Activated T-cell treated with anti-CD3 and anti-CD28 coated beads, Interleukin-2, amount 50 U/mL, for 72 hours (primary cell): ENCODE data around the gene CKB. TPM values are rescaled to one million over a fixed set of nuclear protein-coding genes. Genes with fewer than 3 reads are reported as not detected.
"Not testable (repeated sequence)": the region's sequence is repeated elsewhere in the genome, so short reads cannot be mapped to it uniquely, and the experiment has no call there.

Experiments used
- ATAC-seq, 2 donors: fragments of 150-1000 bp; cut with Tn5 transposase; replicated peaks in 1 of 2; 2 replicates each; pipeline ENCODE4 v1.10.0; 2021; ENCODE audit warnings: moderate library complexity in 2 of 2, mild to moderate bottlenecking in 1 of 2
- DNase-seq, 2 donors: peaks; one replicate each; pipeline ENCODE4 v3.0.0; 2021 to 2022; ENCODE audit warnings: mixed read lengths in 1 of 2
- H3K27ac Mint-ChIP-seq: one replicate; pipeline ENCODE4 v1.8.0; 2022; ENCODE audit warnings: mild to moderate bottlenecking, moderate library complexity, mixed read lengths
- H3K27me3 Mint-ChIP-seq: one replicate; pipeline ENCODE4 v1.8.0; 2022; ENCODE audit warnings: low read depth, mixed read lengths
- H3K36me3 Mint-ChIP-seq, 2 donors: one replicate each; pipeline ENCODE4 v1.8.0; 2022; ENCODE audit warnings: mixed read lengths in 2 of 2, mild to moderate bottlenecking in 1 of 2; ENCODE audit not compliant: insufficient read depth in 2 of 2
- H3K4me1 Mint-ChIP-seq: one replicate; pipeline ENCODE4 v1.8.0; 2022; ENCODE audit warnings: low read depth, mixed read lengths
- H3K4me3 Mint-ChIP-seq, 2 donors: one replicate each; pipeline ENCODE4 v1.8.0; 2022; ENCODE audit warnings: mild to moderate bottlenecking in 2 of 2, mixed read lengths in 2 of 2, moderate library complexity in 2 of 2
- H3K9me3 Mint-ChIP-seq, 2 donors: one replicate each; pipeline ENCODE4 v1.8.0; 2022; ENCODE audit warnings: mixed read lengths in 2 of 2
- total RNA-seq, 2 donors: library from RNA; stranded (reverse); gene quantifications; one replicate each; pipeline ENCODE4 v1.2.3, GENCODE V29; 2022

The CKB gene
- total RNA-seq, 2 donors from 2014 or later: 7.0 to 9.5 TPM

DNA sequence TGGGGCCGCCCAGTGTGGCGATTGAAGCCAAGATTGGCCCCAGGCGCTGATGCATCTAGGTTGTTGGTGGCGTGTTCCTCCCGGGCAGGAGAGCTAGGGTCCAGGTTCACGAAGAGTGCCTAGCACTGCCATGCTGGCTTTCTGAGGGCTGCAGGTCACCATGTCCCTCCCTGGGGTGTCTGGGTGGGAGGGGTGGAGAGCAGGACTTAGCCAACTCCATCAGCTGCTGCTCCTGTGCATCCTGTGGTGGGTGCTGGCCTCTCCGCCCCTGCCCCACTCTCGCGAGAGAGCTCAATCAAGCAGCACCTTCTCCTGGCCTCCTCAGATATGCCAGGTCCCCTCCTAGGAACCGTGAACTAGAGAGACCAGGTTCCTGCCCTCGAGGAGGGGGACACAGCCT, 8.2 kb upstream of the CKB start:
- no peak for ATAC-seq
- no peak overlapping the region for H3K27ac Mint-ChIP-seq

DNA sequence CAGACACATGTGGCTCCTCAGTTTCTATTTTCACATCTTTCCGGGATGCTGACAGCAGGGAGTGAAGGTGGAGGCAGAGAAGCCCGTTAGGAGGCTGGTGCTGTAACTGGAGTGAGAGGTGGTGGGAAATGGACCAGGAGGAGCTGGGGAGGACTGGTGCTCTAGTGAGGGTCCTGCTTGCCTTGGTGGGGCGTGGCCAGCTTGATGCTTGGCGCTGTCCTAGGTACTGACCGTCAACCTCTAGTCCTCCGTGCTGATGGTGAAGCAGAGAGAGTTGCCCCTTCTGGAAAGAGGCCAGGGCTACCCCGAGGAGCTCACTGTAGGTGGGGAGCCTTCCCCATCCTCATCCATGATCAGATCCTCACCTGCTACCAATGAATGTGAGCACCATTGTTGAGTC, 7.8 kb upstream of the CKB start:
- Mint-ChIP-seq H3K4me3 (peak overlapping the region; percentile 84 to 88), H3K9me3 (no peaks in the 10 kb centered on the region), H3K27ac (no peak overlapping the region), H3K27me3 (no peaks in the 10 kb centered on the region), H3K4me1 (peaks cover 37% of the 10 kb centered on the region), H3K36me3 (peaks cover 0 to 3% of the 10 kb centered on the region in 2 donors)
- ATAC-seq (no peak), DNase-seq (peak in 1 of 2 donors; percentile 42)

More for the DNA sequence above, 8.2 kb upstream of the CKB start:
- H3K9me3 Mint-ChIP-seq: no peaks in the 10 kb centered on the region
- H3K4me1 Mint-ChIP-seq: peaks cover 37% of the 10 kb centered on the region
- DNase-seq: no peak
- no peaks in the 10 kb centered on the region for H3K27me3 Mint-ChIP-seq
- peaks cover 0 to 3% of the 10 kb centered on the region in 2 donors for H3K36me3 Mint-ChIP-seq
- peak overlapping the region; percentile 84 to 88 for H3K4me3 Mint-ChIP-seq

DNA sequence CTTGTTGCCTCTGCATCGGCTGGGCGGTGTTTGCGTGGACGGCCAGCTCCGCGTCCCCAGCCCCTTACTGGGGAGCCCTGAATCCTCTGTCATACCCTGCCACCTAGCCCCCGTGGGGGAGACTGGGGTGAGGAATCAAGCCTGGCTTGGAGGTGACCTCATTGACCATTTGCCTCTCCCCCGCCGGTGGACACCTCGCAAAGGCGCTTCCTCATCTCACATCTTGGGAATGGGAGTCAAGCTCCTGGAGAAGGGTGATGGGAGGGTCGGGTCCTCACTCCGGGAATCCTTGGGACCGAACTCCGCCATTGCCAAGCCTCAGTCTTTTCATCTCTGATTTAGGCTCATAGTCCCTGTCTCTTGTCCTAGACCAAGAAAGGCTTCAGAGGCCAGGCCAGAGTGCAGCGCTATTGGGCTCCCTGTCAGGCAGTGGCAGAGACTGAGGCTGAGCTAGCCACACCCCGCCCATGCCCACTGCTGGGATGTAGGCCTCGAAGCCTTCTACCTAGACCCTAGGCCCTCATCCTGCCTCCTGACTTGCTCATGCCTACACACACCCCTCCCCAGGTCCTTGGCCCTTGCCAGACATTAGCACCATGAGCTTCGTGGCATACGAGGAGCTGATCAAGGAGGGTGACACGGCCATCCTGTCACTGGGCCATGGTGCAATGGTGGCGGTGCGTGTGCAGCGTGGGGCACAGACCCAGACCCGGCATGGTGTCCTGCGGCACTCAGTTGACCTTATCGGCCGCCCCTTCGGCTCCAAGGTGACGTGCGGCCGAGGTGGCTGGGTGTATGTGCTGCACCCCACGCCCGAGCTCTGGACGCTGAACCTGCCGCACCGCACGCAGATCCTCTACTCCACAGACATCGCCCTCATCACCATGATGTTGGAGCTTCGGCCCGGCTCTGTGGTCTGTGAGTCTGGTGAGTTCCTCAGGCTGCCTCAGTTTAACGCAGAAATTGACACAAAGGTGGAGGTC, 7.0 kb upstream of the CKB start:
- Mint-ChIP-seq H3K9me3 (no peaks in the 10 kb centered on the region), H3K4me1 (peaks cover 37% of the 10 kb centered on the region), H3K36me3 (peaks cover 0 to 3% of the 10 kb centered on the region in 2 donors), H3K4me3 (peak overlapping the region; percentile 84 to 88), H3K27ac (peak overlapping the region; percentile 93), H3K27me3 (no peaks in the 10 kb centered on the region)
- DNase-seq (no peak), ATAC-seq (no peak)

DNA sequence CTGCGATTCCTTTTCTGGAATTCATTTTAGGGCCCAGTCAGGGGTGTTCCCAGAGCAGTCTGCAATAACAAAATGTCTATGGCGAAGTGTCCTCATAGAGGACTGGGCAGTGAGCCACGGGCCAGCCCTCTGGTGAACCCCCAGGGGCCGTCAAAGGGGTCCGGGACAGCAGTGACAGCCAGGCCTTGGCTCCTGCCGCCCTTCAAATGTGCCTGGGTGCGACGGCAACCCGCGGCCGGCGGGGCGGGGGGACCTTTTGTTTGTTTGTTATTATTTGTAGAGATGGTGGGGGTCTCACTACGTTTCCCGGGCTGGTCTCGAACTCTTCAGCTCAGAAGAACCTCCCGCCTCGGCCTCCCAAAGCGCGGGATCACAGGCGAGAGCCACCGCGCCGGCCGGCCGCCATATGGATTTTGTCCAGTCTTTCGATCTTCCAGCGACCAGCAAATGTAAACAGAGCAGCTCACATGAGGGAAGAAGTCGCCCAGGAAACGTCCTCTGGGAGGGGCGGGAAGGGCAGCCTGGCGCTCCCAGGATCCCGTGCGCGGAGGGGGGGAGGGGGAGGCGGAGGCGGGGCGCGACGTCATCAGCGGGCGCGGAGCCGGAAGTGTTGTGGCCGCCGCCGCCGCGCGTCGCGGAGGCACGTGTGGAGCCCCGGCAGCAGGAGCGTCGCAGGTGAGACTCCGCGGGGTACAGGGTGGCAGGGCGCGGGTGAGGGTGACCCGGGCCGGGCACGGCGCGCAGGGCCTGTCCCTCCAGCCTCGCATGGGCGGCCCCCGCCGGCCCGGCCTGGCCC, 6.2 kb upstream of the CKB start, which contains the start of gene TRMT61A:
TSS of gene TRMT61A (plus strand) at position 610 of the 796 bp plus-strand sequence. CDS start 783 bp downstream, outside the sequence.
- H3K36me3 Mint-ChIP-seq: peaks cover under 1 to 3% of the 10 kb centered on the region in 2 donors
- no peaks in the 10 kb centered on the region for H3K27me3 Mint-ChIP-seq
- peak within 1 kb of the TSS; percentile 93 for H3K27ac Mint-ChIP-seq
- peak; percentile 76 to 78 for DNase-seq
- peak within 1 kb of the TSS; percentile 84 to 88 for H3K4me3 Mint-ChIP-seq
- ATAC-seq: peak; percentile 83 to 85
- peaks cover 37% of the 10 kb centered on the region for H3K4me1 Mint-ChIP-seq
- H3K9me3 Mint-ChIP-seq: no peaks in the 10 kb centered on the region

DNA sequence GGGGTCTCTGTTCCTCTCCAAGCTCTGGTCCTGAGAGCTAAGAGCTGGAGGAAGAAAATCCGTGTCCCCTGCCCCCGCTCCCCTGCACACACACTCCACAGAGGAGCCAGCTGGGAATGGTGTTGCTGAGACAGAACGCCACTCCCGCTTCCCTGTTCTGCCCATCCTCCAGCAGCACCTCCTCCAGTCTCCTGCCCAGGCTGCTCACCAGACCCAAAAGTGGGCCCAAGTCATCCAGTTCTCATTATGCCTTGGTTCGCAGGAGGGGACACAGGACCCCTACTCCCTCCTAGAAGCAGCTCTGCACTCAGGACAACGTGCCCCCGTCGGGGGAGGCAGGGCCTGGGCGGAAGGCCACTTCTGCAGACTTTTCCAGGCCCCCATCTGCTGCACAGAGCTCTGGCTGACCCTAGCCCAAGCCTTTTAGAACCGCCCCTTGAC, 5.5 kb upstream of the CKB start:
- Mint-ChIP-seq H3K4me3 (peak overlapping the region; percentile 84 to 88), H3K9me3 (no peaks in the 10 kb centered on the region), H3K4me1 (peaks cover 37% of the 10 kb centered on the region), H3K27ac (peak overlapping the region; percentile 67), H3K27me3 (no peaks in the 10 kb centered on the region), H3K36me3 (peaks cover 1 to 3% of the 10 kb centered on the region in 2 donors)
- no peak for DNase-seq
- ATAC-seq: no peak

DNA sequence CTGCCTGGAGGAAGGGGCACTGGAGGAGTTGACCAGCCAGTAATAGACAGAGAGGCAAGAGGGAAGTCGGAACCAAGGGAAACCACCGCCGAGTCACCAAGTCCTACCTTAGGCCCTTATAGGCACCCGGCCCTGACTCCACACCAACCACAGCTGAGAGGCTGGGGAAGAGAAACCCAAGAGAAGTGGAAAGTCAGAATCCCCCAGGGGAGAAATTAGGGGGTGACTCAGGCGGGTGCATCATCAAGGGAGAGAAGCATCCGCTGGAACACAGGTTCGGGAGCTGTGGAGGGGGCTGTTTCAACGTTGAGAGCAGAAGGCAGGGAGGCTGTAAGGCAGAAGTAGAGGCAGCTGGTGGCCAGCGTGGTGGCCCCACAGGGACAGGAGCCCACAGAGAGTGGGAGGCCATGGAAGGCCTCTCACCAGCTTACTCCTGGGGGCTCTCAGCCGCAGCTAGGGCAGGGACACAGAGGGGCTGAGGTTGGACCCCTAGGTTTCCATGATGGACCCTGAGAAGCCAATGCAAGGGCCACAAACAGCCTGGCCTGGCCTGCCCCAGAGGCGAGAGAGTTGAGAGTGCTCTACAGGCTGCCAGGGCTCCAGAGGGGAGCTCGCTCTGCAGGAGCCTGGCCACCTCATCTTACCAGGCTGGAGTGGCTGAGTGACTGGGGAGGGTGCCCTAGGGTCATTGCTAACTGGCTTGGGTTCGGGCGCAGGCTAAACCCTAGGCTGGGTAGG, 4.9 kb upstream of the CKB start:
- Mint-ChIP-seq H3K4me3 (peak overlapping the region; percentile 84 to 88), H3K9me3 (no peaks in the 10 kb centered on the region), H3K4me1 (peaks cover 37% of the 10 kb centered on the region), H3K36me3 (peaks cover 1 to 3% of the 10 kb centered on the region in 2 donors), H3K27me3 (no peaks in the 10 kb centered on the region), H3K27ac (peak overlapping the region; percentile 82)
- ATAC-seq (peak; percentile 46 to 50), DNase-seq (peak; percentile 35 to 55)

DNA sequence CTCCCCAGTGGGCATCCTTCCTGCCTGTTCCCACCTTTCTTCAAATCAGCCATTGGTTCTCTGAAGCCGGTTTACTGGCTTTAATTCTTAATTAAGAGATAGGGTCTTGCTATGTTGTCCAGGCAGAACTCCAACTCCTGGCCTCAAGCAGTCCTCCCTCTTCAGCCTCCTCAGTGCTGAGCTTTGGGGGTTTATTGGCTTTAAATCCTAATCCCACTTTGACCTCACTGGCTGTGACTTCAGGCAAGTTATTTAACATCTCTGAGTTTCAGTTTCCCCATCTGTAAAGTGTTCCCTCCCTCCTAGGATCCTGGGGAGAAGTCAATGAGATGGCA, 4.3 kb upstream of the CKB start:
- no peak for DNase-seq
- ATAC-seq: no peak
- Mint-ChIP-seq H3K4me1 (peaks cover 37% of the 10 kb centered on the region), H3K4me3 (peak overlapping the region in 1 of 2 donors; percentile 88), H3K27ac (no peak overlapping the region), H3K27me3 (no peaks in the 10 kb centered on the region), H3K9me3 (no peaks in the 10 kb centered on the region), H3K36me3 (peaks cover 1 to 3% of the 10 kb centered on the region in 2 donors)

DNA sequence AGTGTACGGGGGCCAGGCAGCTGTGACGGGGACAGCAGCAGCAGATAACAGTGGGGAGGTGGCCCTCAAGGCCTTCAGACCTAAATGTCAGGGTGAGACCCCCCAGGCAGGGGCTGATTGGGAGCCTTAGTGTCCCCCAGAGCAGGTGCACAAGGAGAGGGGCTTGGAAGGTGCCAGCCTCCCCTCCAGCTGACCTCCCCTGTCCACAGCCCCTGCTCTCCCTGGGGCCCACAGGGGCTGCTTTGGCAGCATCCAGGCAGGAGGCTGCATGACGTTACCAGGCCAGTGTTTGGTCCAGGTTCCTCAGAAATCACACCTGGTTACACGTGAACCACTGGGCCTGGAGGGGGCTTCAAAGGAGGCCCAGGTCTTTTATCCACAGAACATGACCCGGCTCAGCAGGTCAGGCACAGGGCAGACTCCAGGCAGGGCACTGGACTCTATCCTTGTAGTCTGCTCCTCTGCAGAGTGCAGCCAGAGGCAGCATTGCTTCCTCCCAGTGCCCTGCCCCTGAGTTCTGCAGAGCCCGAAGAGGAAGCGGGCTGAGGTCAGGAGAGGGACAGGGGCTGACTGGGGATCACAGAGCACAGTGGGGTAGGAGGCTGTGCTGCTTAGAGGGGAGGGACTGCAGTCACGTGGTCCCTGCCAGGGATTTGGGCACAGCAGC, 3.8 kb upstream of the CKB start:
- H3K36me3 Mint-ChIP-seq: peaks cover 1 to 3% of the 10 kb centered on the region in 2 donors
- no peak overlapping the region for H3K27ac Mint-ChIP-seq
- H3K4me1 Mint-ChIP-seq: peaks cover 35% of the 10 kb centered on the region
- ATAC-seq: no peak
- DNase-seq: no peak
- no peaks in the 10 kb centered on the region for H3K9me3 Mint-ChIP-seq
- no peak overlapping the region for H3K4me3 Mint-ChIP-seq
- no peaks in the 10 kb centered on the region for H3K27me3 Mint-ChIP-seq

DNA sequence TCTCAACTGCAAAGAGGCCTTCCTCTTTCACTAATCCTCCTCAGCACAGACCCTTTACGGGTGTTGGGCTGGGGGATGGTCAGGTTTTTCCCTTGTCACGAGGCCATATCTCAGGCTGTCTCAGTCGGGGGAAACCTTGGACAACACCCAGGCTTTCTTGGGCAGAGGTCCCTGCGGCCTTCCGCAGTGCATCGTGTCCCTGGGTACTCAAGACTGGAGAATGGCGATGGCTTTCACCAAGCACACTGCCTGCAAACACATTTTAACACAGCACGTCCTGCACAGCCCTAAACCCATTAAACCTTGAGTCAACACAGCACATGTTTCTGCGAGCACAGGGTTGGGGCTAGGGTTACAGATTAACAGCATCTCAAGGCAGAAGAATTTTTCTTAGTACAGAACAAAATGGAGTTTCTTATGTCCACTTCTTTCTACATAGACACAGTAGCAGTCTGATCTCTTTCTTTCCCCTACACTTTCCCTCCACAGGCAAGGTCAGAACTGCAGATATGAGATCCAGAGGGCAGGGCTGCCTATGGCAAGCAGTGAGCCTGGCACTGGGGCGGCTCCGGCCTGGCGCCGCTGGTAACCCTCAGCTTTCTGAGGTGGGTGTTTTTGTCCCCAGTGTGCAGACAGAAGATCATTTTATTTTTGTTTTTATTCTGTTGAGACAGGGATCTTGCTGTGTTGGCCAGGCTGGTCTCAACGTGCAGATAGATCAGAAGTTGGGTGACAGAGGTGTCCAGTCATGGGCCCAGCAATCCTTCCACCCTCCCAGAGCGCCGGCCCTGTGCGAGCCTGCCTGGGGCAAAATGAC, 3.0 kb upstream of the CKB start:
- peaks cover 28% of the 10 kb centered on the region for H3K4me1 Mint-ChIP-seq
- not testable (repeated sequence) for H3K9me3 Mint-ChIP-seq, H3K4me3 Mint-ChIP-seq, DNase-seq, H3K36me3 Mint-ChIP-seq, H3K27ac Mint-ChIP-seq, ATAC-seq, H3K27me3 Mint-ChIP-seq

DNA sequence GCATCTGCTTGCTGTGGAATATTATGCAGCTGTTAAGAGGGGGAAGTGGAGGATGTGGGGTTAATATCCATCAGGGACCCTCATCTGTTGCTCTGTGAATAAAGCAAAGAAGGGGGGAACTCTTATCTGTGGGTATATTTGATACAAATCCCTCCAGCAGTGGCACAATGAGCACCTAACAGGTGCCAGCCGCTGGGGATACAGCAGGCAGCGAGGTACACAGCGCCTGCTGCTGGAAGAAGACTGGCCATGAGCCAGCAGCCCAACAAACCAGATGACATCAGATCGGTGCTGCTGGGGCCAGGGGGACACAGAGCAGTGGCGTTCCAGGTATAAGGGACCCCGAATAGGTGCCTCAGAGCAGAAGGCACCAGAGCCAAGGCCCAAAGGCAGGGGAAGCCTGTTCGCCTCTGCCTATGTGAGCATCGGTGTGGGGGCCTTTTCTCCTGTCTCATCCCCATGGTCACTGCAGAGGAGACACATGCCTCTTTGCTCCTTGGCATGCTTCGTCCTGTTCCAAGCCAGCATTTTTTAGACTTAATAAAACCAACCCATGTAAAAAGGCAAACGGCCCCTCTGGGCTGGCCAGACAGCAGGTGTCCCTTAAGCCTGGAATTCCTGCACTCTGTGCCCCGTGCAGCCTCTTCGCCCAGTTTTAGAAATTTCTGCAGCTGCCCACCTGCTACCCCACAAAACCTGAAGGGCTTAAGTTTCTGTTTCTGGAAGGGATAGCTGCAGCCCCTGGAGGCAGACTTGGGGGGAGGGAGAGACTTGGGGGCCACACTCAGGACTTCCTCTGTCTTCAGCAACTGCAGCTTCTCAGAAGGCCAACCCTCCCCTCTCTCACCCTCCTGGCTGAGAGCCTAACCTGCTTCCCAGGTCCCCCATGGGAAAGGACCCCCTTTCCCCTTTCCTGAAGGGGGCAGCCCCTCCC, 1.6 kb upstream of the CKB start:
- ATAC-seq (no peak), DNase-seq (no peak)
- no peaks in the 10 kb centered on the region for H3K27me3 Mint-ChIP-seq
- H3K27ac Mint-ChIP-seq: no peak overlapping the region
- H3K4me1 Mint-ChIP-seq: peaks cover 28% of the 10 kb centered on the region
- H3K36me3 Mint-ChIP-seq: peaks cover 1 to 2% of the 10 kb centered on the region in 2 donors
- no peaks in the 10 kb centered on the region for H3K9me3 Mint-ChIP-seq
- H3K4me3 Mint-ChIP-seq: no peak overlapping the region

DNA sequence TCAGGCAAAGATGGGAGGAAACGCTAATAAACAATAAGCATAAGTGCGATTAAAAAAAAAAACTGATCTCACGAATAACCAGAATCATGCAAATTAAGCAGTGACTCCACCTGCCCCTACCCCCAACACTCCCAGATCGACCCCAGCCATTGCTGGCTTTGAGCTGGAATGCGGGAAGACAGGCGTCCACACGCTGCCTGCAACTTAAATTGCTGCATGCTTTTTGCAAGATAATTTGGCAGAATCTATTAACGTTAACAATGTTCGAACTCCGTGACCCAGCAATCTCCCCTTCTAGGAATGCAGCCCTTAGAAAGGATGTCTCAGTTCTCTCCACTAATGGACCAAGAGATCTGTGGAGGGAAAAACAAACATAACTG, 935 bp upstream of the CKB start:
- no peaks in the 10 kb centered on the region for H3K9me3 Mint-ChIP-seq
- H3K4me3 Mint-ChIP-seq: peak overlapping the region; percentile 25 to 37
- ATAC-seq (no peak), DNase-seq (no peak)
- H3K4me1 Mint-ChIP-seq: peaks cover 32% of the 10 kb centered on the region
- H3K27me3 Mint-ChIP-seq: no peaks in the 10 kb centered on the region
- peaks cover 0 to 1% of the 10 kb centered on the region in 2 donors for H3K36me3 Mint-ChIP-seq
- H3K27ac Mint-ChIP-seq: no peak overlapping the region
